HG03520 (cell line): Measurements from ENCODE around the gene PLXDC2.
"Not testable (repeated sequence)": the region's sequence is repeated elsewhere in the genome, so short reads cannot be mapped to it uniquely, and the experiment has no call there.

Experiments
- ATAC-seq: cut with Tn5 transposase; IDR thresholded peaks from one replicate; pipeline ENCODE4 v1.9.1; 2021; ENCODE audit warnings: mild to moderate bottlenecking, moderate library complexity; ENCODE audit not compliant: unreplicated experiment

Gene PLXDC2

GRCh38 chr10:20166096-20166675, 350.0 kb downstream of the PLXDC2 start:
- ATAC-seq = no peak

GRCh38 chr10:20170661-20171060, 354.4 kb downstream of the PLXDC2 start:
- ATAC-seq = no peak

GRCh38 chr10:20173046-20173445, 356.8 kb downstream of the PLXDC2 start:
- ATAC-seq = no peak

GRCh38 chr10:20175719-20176118, 359.5 kb downstream of the PLXDC2 start:
- no peak for ATAC-seq

- ATAC-seq = no peak
These were observed 364.5 kb downstream of the PLXDC2 start for GRCh38 chr10:20180766-20181165.

- no peak for ATAC-seq
These were observed 365.2 kb downstream of the PLXDC2 start for GRCh38 chr10:20181434-20181833.

- no peak for ATAC-seq
These were observed 368.9 kb downstream of the PLXDC2 start for GRCh38 chr10:20185116-20185515.

GRCh38 chr10:20191392-20191791, 375.2 kb downstream of the PLXDC2 start:
- not testable (repeated sequence) for ATAC-seq

- ATAC-seq = no peak
These were observed 378.8 kb downstream of the PLXDC2 start for GRCh38 chr10:20195076-20195475.

- ATAC-seq = no peak
These were observed 384.5 kb downstream of the PLXDC2 start for GRCh38 chr10:20200758-20201157.

GRCh38 chr10:20202337-20202736, 386.1 kb downstream of the PLXDC2 start:
- no peak for ATAC-seq

- no peak for ATAC-seq
These were observed 391.4 kb downstream of the PLXDC2 start for GRCh38 chr10:20207653-20208052.

GRCh38 chr10:20209098-20209497, 392.9 kb downstream of the PLXDC2 start:
- not testable (repeated sequence) for ATAC-seq

- ATAC-seq = no peak
These were observed 399.4 kb downstream of the PLXDC2 start for GRCh38 chr10:20215547-20216152.

GRCh38 chr10:20221356-20221755, 405.1 kb downstream of the PLXDC2 start:
- ATAC-seq = no peak

GRCh38 chr10:20228729-20229128, 412.5 kb downstream of the PLXDC2 start:
- ATAC-seq = no peak

GRCh38 chr10:20232079-20232705, 416.0 kb downstream of the PLXDC2 start:
- ATAC-seq = no peak

- ATAC-seq = no peak
These were observed 417.2 kb downstream of the PLXDC2 start for GRCh38 chr10:20233423-20233822.

GRCh38 chr10:20234579-20234978, 418.3 kb downstream of the PLXDC2 start:
- no peak for ATAC-seq

GRCh38 chr10:20237091-20237570, 420.9 kb downstream of the PLXDC2 start:
- ATAC-seq = no peak

- no peak for ATAC-seq
These were observed 421.4 kb downstream of the PLXDC2 start for GRCh38 chr10:20237586-20237985.

- ATAC-seq = no peak
These were observed 424.4 kb downstream of the PLXDC2 start for GRCh38 chr10:20240643-20241042.
